Adrenal gland (tissue), 12 donors: ENCODE results near the gene RLF. TPM values are rescaled to one million over a fixed set of nuclear protein-coding genes. Genes with fewer than 3 reads are reported as not detected.

ENCODE experiments used
- DNase-seq, 7 donors: peaks; one replicate each; pipeline ENCODE4 v3.0.0-alpha.2; 2019 to 2020
- H3K27ac ChIP-seq, 5 donors: fragments of 200-600 bp; sonication (generic) in 4 of 5; 1 replicate in 3 of 5; 2 replicates in 2 of 5; pipeline versions ENCODE4 v1.5.1 to v1.8.0; 2016 to 2020; ENCODE audit warnings: mild to moderate bottlenecking in 1 of 5
- H3K27me3 ChIP-seq: fragments of 200-600 bp; 2 replicates; pipeline ENCODE4 v1.8.0; 2021
- H3K36me3 ChIP-seq, 2 donors: fragments of 200-600 bp; replicated peaks in 1 of 2; 1 replicate in 1 of 2; 2 replicates in 1 of 2; pipeline versions ENCODE4 v1.5.1 to v1.8.0; 2018 to 2022
- H3K4me1 ChIP-seq, 2 donors: fragments of 200-600 bp; replicated peaks in 1 of 2; 1 replicate in 1 of 2; 2 replicates in 1 of 2; pipeline versions ENCODE4 v1.5.1 to v1.8.0; 2018 to 2021
- H3K4me3 ChIP-seq, 4 donors: fragments of 200-600 bp; sonication (generic) in 3 of 4; one replicate each; pipeline ENCODE4 v1.5.1; 2016 to 2018
- H3K9me3 ChIP-seq, 3 donors: fragments of 200-600 bp; sonication (generic) in 1 of 3; replicated peaks in 1 of 3; 1 replicate in 2 of 3; 2 replicates in 1 of 3; pipeline versions ENCODE4 v1.5.1 to v1.8.0; 2016 to 2021
- POLR2A ChIP-seq, 2 donors: fragments of 450-650 bp; IDR thresholded peaks; one replicate each; pipeline ENCODE4 v1.6.1; 2017; ENCODE audit warnings: antibody characterized with exemption in 2 of 2, mild to moderate bottlenecking in 2 of 2, moderate library complexity in 1 of 2
- WGBS, 4 donors: extraction: QIAGEN DNeasy Blood & Tissue Kit in 2 of 4; methylation state at CpG; one replicate each; pipeline versions ENCODE4 v1.1.5 to v1.1.7; 2013 to 2017; 5-methylcytosine and 5-hydroxymethylcytosine counted together
- intact Hi-C, 2 donors: fragments of 100-400 bp; cut with DNase I; formaldehyde crosslinking; loops; one replicate each; pipeline versions ENCODE4 v1.14.1 to v1.15.0; 2022 to 2023
- polyA plus RNA-seq, 3 donors: library from polyadenylated mRNA; stranded (reverse); fragments of 200-250 nt in 2 of 3; fragments of 350-450 nt in 1 of 3; fragmentation: Illumina TruSeq in 1 of 3; extraction: RNeasy Lipid Tissue Mini Kit (QIAGEN cat#74804) in 1 of 3; gene quantifications; one replicate each; pipeline ENCODE4 v1.2.3, GENCODE V29; 2013 to 2014
- total RNA-seq, 9 donors: library from RNA; depleted of rRNA in 4 of 9; stranded (reverse); fragments of >200 nt in 4 of 9; fragments of 120-200 nt in 1 of 9; fragmentation: NEBNext Ultra II Directional in 1 of 9; extraction: Animal tissue kit (Norgen Biotek cat#: 25700) in 1 of 9; gene quantifications; one replicate each; pipeline versions ENCODE4 v1.1.0 to v1.2.4, GENCODE V29; 2013 to 2023
- TF ChIP-seq, protein P1 (sequence below), 6 experiments: fragments of 450-650 bp in 4 of 6; fragments of 200-600 bp in 2 of 6; sonication (generic) in 1 of 6; IDR thresholded peaks; 1 replicate in 5 of 6; 2 replicates in 1 of 6; pipeline versions ENCODE4 v1.5.1 to v1.8.0; 2016 to 2021; ENCODE audit warnings: antibody characterized with exemption in 6 of 6, mild to moderate bottlenecking in 2 of 6, moderate library complexity in 1 of 6
- donor health status: healthy with polysubstance abuse.
- donor health status: Bipolar disorder and iron deficiency.
- donor health status: DM: yes; HTN: yes; CAD: no.
- donor health status: DM: no; HTN: no; CAD: no.
- donor health status: DM: no; HTN: no; CAD: no.
- donor health status: DM: yes; HTN: yes; CAD: no.

The RLF gene
- total and polyA plus RNA-seq, 12 donors = 3.7 to 18.8 (median 11.3) TPM

DNA sequence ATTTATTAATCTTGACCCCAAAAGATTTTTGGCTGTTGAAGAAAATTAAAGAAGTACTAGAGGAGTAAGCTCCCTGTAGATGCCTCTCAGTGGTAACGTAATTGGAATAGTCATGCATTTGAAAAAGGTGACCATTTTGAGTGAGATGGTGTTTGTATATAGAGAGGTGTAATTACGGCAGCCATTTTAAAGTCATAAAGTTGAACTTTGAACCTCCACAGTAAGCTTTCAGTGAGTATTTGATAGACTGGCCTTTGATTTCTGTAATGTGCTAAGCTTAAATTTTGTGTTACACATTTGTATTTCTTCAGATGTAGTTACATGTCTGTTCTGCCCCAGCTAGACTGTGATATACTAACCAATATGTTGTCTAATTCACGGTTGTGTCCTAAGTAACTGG lies 65.0 kb downstream of the RLF start:
- no peaks in the 10 kb centered on the region for H3K27me3 ChIP-seq
- TF ChIP-seq, protein P1, sequence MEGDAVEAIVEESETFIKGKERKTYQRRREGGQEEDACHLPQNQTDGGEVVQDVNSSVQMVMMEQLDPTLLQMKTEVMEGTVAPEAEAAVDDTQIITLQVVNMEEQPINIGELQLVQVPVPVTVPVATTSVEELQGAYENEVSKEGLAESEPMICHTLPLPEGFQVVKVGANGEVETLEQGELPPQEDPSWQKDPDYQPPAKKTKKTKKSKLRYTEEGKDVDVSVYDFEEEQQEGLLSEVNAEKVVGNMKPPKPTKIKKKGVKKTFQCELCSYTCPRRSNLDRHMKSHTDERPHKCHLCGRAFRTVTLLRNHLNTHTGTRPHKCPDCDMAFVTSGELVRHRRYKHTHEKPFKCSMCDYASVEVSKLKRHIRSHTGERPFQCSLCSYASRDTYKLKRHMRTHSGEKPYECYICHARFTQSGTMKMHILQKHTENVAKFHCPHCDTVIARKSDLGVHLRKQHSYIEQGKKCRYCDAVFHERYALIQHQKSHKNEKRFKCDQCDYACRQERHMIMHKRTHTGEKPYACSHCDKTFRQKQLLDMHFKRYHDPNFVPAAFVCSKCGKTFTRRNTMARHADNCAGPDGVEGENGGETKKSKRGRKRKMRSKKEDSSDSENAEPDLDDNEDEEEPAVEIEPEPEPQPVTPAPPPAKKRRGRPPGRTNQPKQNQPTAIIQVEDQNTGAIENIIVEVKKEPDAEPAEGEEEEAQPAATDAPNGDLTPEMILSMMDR (IDR thresholded peaks at IDR 0.05) = no peak
- TF ChIP-seq POLR2A (IDR thresholded peaks at IDR 0.05) = no peak
- H3K27ac ChIP-seq = no peak overlapping the region
- peaks cover 0 to 6% of the 10 kb centered on the region in 2 donors for H3K36me3 ChIP-seq
- DNase-seq = no peak
- intact Hi-C loops = no loop called here
- WGBS, 4 donors = 91 to 97% (median 95%) methylated on average over 3 of the region's 3 CpGs
- H3K4me3 ChIP-seq = no peak overlapping the region
- no peaks in the 10 kb centered on the region for H3K4me1 ChIP-seq
- no peaks in the 10 kb centered on the region for H3K9me3 ChIP-seq

DNA sequence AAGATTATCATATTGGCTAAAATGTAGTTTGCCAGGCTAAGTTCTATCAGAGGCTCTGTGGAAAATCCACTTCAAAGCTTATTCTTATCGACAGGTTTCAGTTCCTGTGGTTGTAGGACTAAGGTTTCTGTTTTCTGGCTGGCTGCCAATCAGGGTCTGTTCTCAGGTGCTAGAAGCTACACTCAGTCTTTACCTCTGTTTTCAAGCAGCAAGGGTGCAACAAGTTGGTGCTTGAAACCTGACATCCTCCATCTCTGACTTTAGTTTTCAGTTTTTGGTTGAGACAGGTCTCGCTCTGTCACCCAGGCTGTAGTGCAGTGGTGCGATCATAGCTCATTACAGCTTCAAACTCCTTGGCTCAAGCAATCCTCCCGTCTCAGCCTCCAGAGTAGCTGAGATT lies 71.3 kb downstream of the RLF start:
- H3K27me3 ChIP-seq = no peaks in the 10 kb centered on the region
- intact Hi-C loops = no loop called here
- H3K27ac ChIP-seq = no peak overlapping the region
- TF ChIP-seq POLR2A (IDR thresholded peaks at IDR 0.05) = no peak
- TF ChIP-seq, protein P1 (IDR thresholded peaks at IDR 0.05) = no peak
- no peaks in the 10 kb centered on the region for H3K4me1 ChIP-seq
- H3K9me3 ChIP-seq = no peaks in the 10 kb centered on the region
- no peak overlapping the region for H3K4me3 ChIP-seq
- 92 to 97% (median 94%) methylated on average over 4 of the region's 4 CpGs for WGBS, 4 donors
- peaks cover 0 to 44% of the 10 kb centered on the region in 2 donors for H3K36me3 ChIP-seq
- no peak for DNase-seq

DNA sequence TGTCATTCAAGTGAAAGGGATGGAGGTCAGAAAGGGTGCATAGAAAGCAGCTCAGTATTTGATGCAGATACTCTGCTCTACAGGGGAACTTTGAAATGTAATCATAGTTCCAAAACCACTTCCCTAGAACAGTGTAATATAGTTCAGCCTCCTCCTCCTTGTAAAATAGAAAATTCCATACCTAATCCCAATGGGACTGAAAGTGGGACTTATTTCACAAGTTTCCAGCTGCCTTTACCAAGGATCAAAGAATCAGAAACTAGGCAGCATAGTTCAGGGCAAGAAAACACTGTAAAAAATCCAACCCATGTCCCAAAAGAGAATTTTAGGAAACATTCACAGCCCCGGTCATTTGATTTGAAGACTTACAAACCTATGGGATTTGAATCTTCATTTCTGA lies 78.4 kb downstream of the RLF start:
- no peak overlapping the region for H3K4me3 ChIP-seq
- TF ChIP-seq, protein P1 (IDR thresholded peaks at IDR 0.05) = no peak
- TF ChIP-seq POLR2A (IDR thresholded peaks at IDR 0.05) = no peak
- H3K9me3 ChIP-seq = no peaks in the 10 kb centered on the region
- intact Hi-C loops = no loop called here
- WGBS, 4 donors = 91 to 100% (median 96%) methylated on average over 1 of the region's 1 CpG
- DNase-seq = no peak
- no peaks in the 10 kb centered on the region for H3K27me3 ChIP-seq
- H3K27ac ChIP-seq = no peak overlapping the region
- H3K4me1 ChIP-seq = no peaks in the 10 kb centered on the region
- H3K36me3 ChIP-seq = peaks cover 0 to 24% of the 10 kb centered on the region in 2 donors

DNA sequence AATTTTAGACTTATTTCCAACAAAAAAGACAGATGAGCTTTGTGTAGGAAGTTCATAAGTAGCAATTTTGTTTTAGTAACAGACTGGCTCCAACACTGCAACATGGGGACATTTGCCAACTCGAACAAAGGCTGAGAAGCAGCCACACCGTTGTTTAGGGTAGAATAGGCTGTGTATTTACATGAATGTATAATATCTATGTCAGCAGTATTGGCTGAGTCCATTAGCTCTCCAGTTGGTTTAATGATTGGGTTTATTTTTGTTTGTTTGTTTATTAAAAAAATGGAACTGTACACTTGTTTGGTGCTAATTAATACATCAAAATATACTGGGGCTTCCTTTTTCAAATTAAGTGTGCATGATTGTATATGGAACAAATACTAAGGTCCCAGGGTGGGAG lies 79.2 kb downstream of the RLF start:
- Histone ChIP-seq H3K4me3 (no peak overlapping the region), H3K4me1 (no peaks in the 10 kb centered on the region), H3K36me3 (peaks cover 0 to 22% of the 10 kb centered on the region in 2 donors), H3K9me3 (no peaks in the 10 kb centered on the region), H3K27ac (no peak overlapping the region), H3K27me3 (no peaks in the 10 kb centered on the region)
- intact Hi-C loops = no loop called here
- WGBS, 4 donors = 97 to 100% (median 98%) methylated on average over 2 of the region's 2 CpGs
- TF ChIP-seq POLR2A (IDR thresholded peaks at IDR 0.05) = no peak
- TF ChIP-seq, protein P1 (IDR thresholded peaks at IDR 0.05) = no peak
- DNase-seq = no peak
